ENCODE results near the gene NPC2. TPM values are rescaled to one million over a fixed set of nuclear protein-coding genes. Genes with fewer than 3 reads are reported as not detected.

The NPC2 gene
- total RNA-seq, 4 donors from 2014 or later = 229 to 483 (median 297) TPM

DNA sequence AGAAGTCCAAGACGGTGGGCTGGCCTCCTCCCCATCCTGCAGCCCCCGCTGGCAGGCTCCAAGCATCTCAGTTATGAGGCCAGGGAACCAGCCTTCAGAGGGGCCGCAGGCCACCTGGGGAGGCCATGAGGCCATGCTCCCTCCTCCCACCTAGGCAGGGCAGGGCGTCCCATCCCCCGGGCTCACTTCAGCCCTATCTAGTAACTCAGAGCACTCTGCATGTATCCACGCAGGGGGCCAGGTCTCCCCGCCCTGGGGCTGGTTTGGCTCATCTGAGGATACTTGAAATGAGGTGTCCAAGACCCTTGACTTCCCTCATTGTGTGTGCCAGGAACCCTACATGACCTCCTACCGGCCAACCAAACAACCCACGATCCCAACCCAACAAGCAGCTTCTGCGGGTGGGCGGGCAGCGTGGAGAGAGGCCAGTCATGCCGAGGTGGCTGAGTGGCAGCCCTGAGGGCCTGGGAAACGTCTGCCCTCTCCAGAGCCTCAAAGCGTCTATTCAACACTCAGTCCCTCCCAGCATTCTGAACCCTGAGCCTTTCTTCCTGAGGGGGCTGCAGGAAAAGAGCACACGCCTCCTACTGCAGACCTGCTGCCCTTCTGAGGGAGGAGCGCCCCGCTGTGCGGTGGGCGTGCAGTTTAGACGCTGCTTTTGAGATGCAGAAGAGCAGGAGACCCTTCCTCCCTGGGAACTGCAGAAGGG is 17.3 kb upstream of the NPC2 start:
- H3K4me3 ChIP-seq (ENCODE audit: low read depth, poor library complexity, severe bottlenecking) = no peak overlapping the region
- intact Hi-C loops (cut with DNase I; ENCODE audit: low total_unique reads) = no loop called here
- 68 to 80% methylated on average over 16 to 19 of the region's 21 CpGs for WGBS, 2 donors
- DNase-seq (ENCODE audit: low spot score in 2 of 2) = no peak
- TF ChIP-seq, protein P1, sequence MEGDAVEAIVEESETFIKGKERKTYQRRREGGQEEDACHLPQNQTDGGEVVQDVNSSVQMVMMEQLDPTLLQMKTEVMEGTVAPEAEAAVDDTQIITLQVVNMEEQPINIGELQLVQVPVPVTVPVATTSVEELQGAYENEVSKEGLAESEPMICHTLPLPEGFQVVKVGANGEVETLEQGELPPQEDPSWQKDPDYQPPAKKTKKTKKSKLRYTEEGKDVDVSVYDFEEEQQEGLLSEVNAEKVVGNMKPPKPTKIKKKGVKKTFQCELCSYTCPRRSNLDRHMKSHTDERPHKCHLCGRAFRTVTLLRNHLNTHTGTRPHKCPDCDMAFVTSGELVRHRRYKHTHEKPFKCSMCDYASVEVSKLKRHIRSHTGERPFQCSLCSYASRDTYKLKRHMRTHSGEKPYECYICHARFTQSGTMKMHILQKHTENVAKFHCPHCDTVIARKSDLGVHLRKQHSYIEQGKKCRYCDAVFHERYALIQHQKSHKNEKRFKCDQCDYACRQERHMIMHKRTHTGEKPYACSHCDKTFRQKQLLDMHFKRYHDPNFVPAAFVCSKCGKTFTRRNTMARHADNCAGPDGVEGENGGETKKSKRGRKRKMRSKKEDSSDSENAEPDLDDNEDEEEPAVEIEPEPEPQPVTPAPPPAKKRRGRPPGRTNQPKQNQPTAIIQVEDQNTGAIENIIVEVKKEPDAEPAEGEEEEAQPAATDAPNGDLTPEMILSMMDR (IDR thresholded peaks at IDR 0.05) = no peak
- no peak for TF ChIP-seq POLR2A (IDR thresholded peaks at IDR 0.05)

DNA sequence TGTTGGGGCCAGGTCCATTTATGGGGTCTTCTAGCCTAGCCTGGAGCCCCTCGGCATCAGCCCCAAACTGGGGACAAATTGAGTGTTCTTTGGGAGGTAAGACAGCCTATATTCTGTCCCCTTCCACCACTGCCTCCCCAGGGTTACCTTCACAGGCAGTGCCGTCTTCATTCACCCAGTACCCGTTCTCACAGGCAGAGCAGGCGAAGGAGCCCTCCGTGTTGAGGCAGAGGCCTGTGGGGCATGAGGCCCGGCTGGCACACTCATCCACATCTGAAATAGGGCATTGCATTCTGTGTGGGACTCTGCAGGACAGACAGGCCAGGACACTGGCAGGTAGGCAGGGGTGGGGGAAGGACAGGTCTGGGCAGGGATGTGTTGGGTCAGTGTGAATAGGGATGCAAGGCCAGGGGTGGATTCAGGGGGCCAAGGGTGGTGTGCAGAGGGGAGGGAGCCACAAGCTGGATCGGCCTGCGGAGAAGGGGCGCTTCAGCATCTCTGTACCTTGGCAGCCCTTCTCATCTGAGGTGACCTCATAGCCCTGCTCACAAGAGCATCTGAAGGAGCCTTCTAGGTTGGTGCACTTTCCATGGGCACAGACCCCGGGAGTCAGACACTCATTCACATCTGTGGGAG is 16.6 kb upstream of the NPC2 start:
- intact Hi-C loops (cut with DNase I; ENCODE audit: low total_unique reads) = loop anchor here (10.0 kb wide), 1 partner anchor 95 kb away; no protein-coding TSS in a partner anchor
- H3K4me3 ChIP-seq (ENCODE audit: low read depth, poor library complexity, severe bottlenecking) = no peak overlapping the region
- no peak for DNase-seq (ENCODE audit: low spot score in 2 of 2)
- 96% methylated on average over 9 of the region's 10 CpGs for WGBS, 2 donors
- TF ChIP-seq, protein P1 (IDR thresholded peaks at IDR 0.05) = no peak
- TF ChIP-seq POLR2A (IDR thresholded peaks at IDR 0.05) = no peak

DNA sequence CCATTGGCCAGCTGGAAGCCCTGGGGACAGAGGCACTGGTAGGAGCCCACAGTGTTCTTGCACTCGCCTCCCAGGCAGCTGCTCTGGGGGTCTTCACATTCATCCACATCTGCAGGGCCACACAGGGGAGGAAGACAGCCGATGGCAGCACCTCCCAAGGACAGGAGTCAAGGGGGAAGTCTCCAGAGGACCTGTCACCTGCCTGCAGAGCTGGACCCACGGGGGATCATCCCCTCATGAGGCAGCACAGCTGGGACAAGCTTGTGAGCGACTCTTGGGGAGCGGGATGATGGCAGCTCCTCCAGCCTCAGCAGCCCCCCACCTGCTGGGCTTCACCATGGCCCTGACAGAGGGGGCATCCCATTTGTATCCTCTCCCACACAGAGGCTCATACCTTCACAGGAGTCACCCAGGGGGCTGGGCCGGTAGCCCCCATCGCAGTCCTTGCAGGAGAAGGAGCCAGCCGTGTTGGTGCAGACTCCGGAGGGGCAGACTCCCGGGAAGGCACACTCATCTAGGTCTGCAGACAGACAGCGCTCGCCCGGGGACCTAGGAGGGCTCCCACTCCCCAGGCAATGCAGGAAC is 15.8 kb upstream of the NPC2 start:
- intact Hi-C loops (cut with DNase I; ENCODE audit: low total_unique reads) = loop anchor here (10.0 kb wide), 1 partner anchor 96 kb away; no protein-coding TSS in a partner anchor
- TF ChIP-seq, protein P1 (IDR thresholded peaks at IDR 0.05) = no peak
- TF ChIP-seq POLR2A (IDR thresholded peaks at IDR 0.05) = no peak

DNA sequence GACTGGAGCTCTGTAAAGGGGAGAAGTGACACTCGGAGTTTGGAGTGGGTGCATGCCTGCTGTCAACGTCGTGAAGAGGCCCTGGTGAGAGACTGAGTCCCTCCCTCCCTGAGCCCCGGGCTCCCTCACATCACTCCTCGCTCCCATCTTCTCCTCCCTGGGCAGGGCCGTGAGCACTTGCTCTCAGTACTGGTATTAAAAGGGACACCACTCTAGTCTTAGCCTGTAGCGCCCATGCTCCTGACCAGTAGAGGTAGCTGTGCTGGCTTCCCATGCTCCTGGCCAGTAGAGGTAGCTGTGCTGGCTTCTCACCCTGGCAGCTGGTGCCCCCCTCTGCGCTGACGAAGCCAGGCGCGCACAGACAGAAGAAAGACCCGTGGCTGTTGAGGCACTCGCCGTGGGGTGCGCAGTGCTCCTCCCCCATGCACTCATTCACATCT is 15.2 kb upstream of the NPC2 start:
- H3K4me3 ChIP-seq (ENCODE audit: low read depth, poor library complexity, severe bottlenecking) = no peak overlapping the region
- 71 to 75% methylated on average over 15 of the region's 15 CpGs for WGBS, 2 donors
- TF ChIP-seq, protein P1 (IDR thresholded peaks at IDR 0.05) = no peak
- TF ChIP-seq POLR2A (IDR thresholded peaks at IDR 0.05) = no peak
- intact Hi-C loops (cut with DNase I; ENCODE audit: low total_unique reads) = loop anchor here (10.0 kb wide), 1 partner anchor 96 kb away; no protein-coding TSS in a partner anchor
- peak in 1 of 2 donors; percentile 52 for DNase-seq (ENCODE audit: low spot score in 2 of 2)

More for the DNA sequence above, 15.8 kb upstream of the NPC2 start:
- no peak overlapping the region for H3K4me3 ChIP-seq (ENCODE audit: low read depth, poor library complexity, severe bottlenecking)
- 88% methylated on average over 12 of the region's 13 CpGs for WGBS, 2 donors
- DNase-seq (ENCODE audit: low spot score in 2 of 2) = no peak

DNA sequence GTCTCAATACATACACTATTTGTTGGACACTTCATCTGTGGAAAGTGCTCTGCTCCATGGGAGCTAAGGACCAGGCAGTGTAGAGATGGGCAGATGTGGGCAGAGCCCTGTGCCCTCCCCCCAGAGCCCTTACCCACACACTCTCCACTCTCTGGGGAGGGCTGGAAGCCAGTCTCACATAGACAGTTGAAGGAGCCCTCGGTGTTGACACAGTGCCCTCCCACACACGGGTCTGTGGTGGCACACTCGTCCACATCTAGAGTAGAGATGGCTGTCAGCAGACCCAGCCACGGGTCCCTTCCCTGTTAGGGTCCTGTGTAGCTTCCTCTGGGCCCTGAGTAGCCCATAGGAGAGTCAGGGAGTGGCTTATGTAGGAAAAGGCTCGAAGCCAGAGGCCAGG is 14.7 kb upstream of the NPC2 start:
- TF ChIP-seq, protein P1 (IDR thresholded peaks at IDR 0.05) = no peak
- no peak for TF ChIP-seq POLR2A (IDR thresholded peaks at IDR 0.05)
- intact Hi-C loops (cut with DNase I; ENCODE audit: low total_unique reads) = loop anchor here (10.0 kb wide), 1 partner anchor 97 kb away; no protein-coding TSS in a partner anchor
- peak in 1 of 2 donors; percentile 52 for DNase-seq (ENCODE audit: low spot score in 2 of 2)
- no peak overlapping the region for H3K4me3 ChIP-seq (ENCODE audit: low read depth, poor library complexity, severe bottlenecking)
- WGBS, 2 donors = 78 to 87% methylated on average over 5 of the region's 5 CpGs

Measured in lower leg skin (tissue), 4 donors.